PC-9 (cell line): ENCODE results near the gene FSIP2.

Experiments
- EZH2 ChIP-seq: fragments of 200-600 bp; sonication (generic); IDR thresholded peaks from 2 replicates; pipeline ENCODE4 v1.8.0; 2017; ENCODE audit warnings: antibody characterized with exemption, low read depth
- TF ChIP-seq, protein P1 (sequence below): fragments of 200-600 bp; sonication (generic); conservative IDR thresholded peaks from 2 replicates; pipeline ENCODE4 v1.6.1; 2017; ENCODE audit warnings: mixed run types, antibody characterized with exemption, mild to moderate bottlenecking, moderate library complexity

DNA sequence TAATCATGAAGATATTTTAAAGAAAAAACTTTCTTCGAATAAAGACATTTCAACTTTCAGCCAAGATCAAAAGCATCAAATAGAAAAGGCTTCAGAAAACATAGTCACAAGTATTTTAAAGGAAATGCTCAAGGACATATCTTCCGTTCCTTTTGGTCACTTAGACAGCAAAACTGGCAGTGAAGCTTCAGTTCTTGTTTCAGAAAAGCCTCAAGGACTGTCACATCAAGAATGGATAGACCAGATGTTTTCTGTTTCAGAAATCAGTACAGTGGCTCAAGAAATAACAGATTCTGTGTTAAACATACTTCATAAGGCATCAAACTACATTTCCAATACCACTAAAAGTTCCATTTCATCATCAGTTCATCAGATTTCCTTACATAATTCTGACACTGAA is 51.8 kb downstream of the FSIP2 start:
- TF ChIP-seq, protein P1, sequence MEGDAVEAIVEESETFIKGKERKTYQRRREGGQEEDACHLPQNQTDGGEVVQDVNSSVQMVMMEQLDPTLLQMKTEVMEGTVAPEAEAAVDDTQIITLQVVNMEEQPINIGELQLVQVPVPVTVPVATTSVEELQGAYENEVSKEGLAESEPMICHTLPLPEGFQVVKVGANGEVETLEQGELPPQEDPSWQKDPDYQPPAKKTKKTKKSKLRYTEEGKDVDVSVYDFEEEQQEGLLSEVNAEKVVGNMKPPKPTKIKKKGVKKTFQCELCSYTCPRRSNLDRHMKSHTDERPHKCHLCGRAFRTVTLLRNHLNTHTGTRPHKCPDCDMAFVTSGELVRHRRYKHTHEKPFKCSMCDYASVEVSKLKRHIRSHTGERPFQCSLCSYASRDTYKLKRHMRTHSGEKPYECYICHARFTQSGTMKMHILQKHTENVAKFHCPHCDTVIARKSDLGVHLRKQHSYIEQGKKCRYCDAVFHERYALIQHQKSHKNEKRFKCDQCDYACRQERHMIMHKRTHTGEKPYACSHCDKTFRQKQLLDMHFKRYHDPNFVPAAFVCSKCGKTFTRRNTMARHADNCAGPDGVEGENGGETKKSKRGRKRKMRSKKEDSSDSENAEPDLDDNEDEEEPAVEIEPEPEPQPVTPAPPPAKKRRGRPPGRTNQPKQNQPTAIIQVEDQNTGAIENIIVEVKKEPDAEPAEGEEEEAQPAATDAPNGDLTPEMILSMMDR = no peak
- TF ChIP-seq EZH2 = no peak
